Panc1 (cell line): ENCODE results near the gene PLK3. TPM values are rescaled to one million over a fixed set of nuclear protein-coding genes. Genes with fewer than 3 reads are reported as not detected.
"Not testable (repeated sequence)": the region's sequence is repeated elsewhere in the genome, so short reads cannot be mapped to it uniquely, and the experiment has no call there.

Experiments
- ATAC-seq: fragments of 200-7000 bp; cut with Tn5 transposase; 2 replicates; pipeline ENCODE4 v1.9.1; 2020; ENCODE audit warnings: mild to moderate bottlenecking, moderate library complexity
- BruUV-seq: library from RNA; stranded (reverse); fragments of 400-500 nt; replicated peaks from 2 replicates; lab custom pipeline; 2021; lab: Mats Ljungman, UMichigan
- CTCF ChIA-PET: fragments of 300-600 bp; sonication (Branson Sonifier 250); formaldehyde crosslinking; loops from one replicate; lab custom pipeline; 2022; ENCODE audit warnings: antibody characterized with exemption; lab: Charles Lee
- POLR2A ChIA-PET: fragments of 300-600 bp; sonication (Branson Sonifier 250); formaldehyde crosslinking; loops from one replicate; lab custom pipeline; 2022; ENCODE audit warnings: antibody characterized with exemption; lab: Charles Lee
- DNase-seq: peaks from one replicate; pipeline ENCODE4 v3.0.0-alpha.2; 2010; ENCODE audit warnings: low read depth, low spot score
- H3K27ac ChIP-seq: 2 replicates; pipeline ENCODE4 v1.5.1; 2011; ENCODE audit warnings: mild to moderate bottlenecking, low read length, inconsistent platforms
- H3K27me3 ChIP-seq: fragments of 200-500 bp; sonication (Bioruptor generic); 2 replicates; pipeline ENCODE4 v1.6.0; 2014; ENCODE audit warnings: low read length, inconsistent platforms; ENCODE audit not compliant: control insufficient read depth, insufficient read depth
- H3K36me3 ChIP-seq: fragments of 200-500 bp; sonication (Bioruptor generic); 2 replicates; pipeline ENCODE4 v1.5.1; 2014; ENCODE audit warnings: inconsistent platforms, mild to moderate bottlenecking, low read length, moderate library complexity; ENCODE audit not compliant: control insufficient read depth, insufficient read depth
- H3K4me1 ChIP-seq: 2 replicates; pipeline ENCODE4 v1.5.1; 2011; ENCODE audit warnings: inconsistent platforms, mild to moderate bottlenecking, low read length, moderate library complexity; ENCODE audit not compliant: control insufficient read depth, insufficient read depth
- H3K4me3 ChIP-seq, 2 experiments: 2 replicates each; pipeline ENCODE4 v1.5.1; 2011 to 2012; ENCODE audit warnings: low read depth in 2 of 2, low read length in 2 of 2, mild to moderate bottlenecking in 2 of 2, inconsistent platforms in 1 of 2, moderate library complexity in 1 of 2
- H3K9me3 ChIP-seq: fragments of 200-500 bp; sonication (Bioruptor generic); 2 replicates; pipeline ENCODE4 v1.5.1; 2014; ENCODE audit warnings: low read depth, mild to moderate bottlenecking, inconsistent platforms, low read length, moderate library complexity; ENCODE audit not compliant: control insufficient read depth, insufficient read depth
- POLR2AphosphoS5 ChIP-seq: IDR thresholded peaks from 2 replicates; pipeline ENCODE4 v1.6.1; 2012; ENCODE audit warnings: mild to moderate bottlenecking, low read depth, low read length, moderate library complexity
- SIN3A ChIP-seq: IDR thresholded peaks from 2 replicates; pipeline ENCODE4 v1.6.1; 2012; ENCODE audit warnings: low read depth, mild to moderate bottlenecking, low read length, moderate library complexity, borderline replicate concordance; ENCODE audit not compliant: insufficient read depth
- TCF7L2 ChIP-seq: IDR thresholded peaks from 2 replicates; pipeline ENCODE4 v1.6.1; 2011; ENCODE audit warnings: mild to moderate bottlenecking, low read depth, low read length, inconsistent platforms
- in situ Hi-C: cut with HindIII; loops from 2 replicates; pipeline ENCODE4 v1.10.0; 2016; ENCODE audit warnings: low sequenced_read_pairs, low pct_unique_long_range_greater_than_20kb
- intact Hi-C: fragments of 100-400 bp; cut with micrococcal nuclease; formaldehyde crosslinking; loops from one replicate; pipeline ENCODE4 v1.10.0; 2022; ENCODE audit not compliant: unreplicated experiment
- total RNA-seq: library from RNA; stranded (reverse); gene quantifications from one replicate; pipeline ENCODE4 v1.2.1, GENCODE V29; 2021; ENCODE audit not compliant: unreplicated experiment
- TF ChIP-seq, protein P1 (sequence below), 2 experiments: IDR thresholded peaks; 2 replicates each; pipeline ENCODE4 v1.6.1; 2011 to 2012; ENCODE audit warnings: low read depth in 2 of 2, control low read depth in 1 of 2, low read length in 1 of 2, mild to moderate bottlenecking in 1 of 2, moderate library complexity in 1 of 2; ENCODE audit not compliant: insufficient read depth in 1 of 2
- TF ChIP-seq, protein P2 (sequence below): fragments of 450-650 bp; IDR thresholded peaks from 2 replicates; pipeline ENCODE4 v1.5.1; 2017; ENCODE audit warnings: mild to moderate bottlenecking

Gene PLK3
- total RNA-seq, 1 experiment from 2014 or later: 13.7 TPM

DNA sequence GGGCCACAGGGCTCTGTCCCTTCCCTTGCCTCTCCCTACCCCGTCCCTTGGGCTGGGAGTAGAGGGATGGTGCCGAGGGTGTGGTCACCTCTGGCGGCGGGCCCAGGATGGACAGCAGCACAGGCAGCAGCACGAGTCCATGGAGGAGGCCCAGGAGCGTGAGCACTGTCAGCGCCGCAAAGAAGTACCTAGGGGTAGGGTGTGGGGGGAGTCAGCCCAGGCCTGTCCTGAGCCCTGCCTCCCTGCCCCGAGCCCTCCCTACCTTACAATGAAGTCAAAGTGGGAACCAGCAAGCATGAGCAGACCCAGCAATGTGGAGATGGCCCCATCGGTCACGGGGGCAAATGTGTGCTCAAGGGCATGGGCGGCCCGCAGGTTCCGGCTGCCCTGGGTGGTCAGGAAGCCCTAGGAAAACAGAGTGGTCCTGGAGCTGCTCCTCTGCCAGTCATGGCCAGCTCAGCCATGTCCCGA lies 22.8 kb downstream of the PLK3 start:
- in situ Hi-C loops: no loop called here
- no TSS peak for BruUV-seq
- POLR2A ChIA-PET: interaction anchor here (0.9 kb wide), 1 partner anchor 101 kb away, joined by 3 read pairs; no protein-coding TSS in a partner anchor

DNA sequence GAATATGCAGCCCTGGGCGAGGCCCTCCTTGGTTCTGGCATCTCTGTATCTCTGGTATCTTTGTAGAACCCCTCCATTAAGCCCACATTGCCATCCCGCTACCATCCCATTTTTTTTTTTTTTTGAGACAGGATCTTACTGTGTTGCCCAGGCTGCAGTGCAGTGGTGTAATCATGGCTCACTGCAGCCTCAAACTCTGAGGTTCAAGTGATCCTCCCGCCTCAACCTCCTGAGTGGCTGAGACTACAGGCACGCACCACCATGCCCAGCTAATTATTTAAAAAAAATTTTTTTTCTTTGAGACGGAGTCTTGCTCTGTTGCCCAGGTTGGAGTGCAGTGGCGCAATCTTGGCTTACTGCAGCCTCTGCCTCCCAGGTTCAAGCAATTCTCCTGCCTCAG lies 24.2 kb downstream of the PLK3 start:
- H3K4me1 ChIP-seq, H3K4me3 ChIP-seq, in situ Hi-C loops, H3K27me3 ChIP-seq, intact Hi-C loops, H3K9me3 ChIP-seq, CTCF ChIA-PET, BruUV-seq, ATAC-seq, DNase-seq, H3K27ac ChIP-seq, H3K36me3 ChIP-seq: not testable (repeated sequence)
- POLR2A ChIA-PET: interaction anchor here (0.6 kb wide), 1 partner anchor 758 kb away, joined by 3 read pairs; no protein-coding TSS in a partner anchor

More for the DNA sequence above, 22.8 kb downstream of the PLK3 start:
- H3K36me3 ChIP-seq: no peaks in the 10 kb centered on the region
- no peak overlapping the region for H3K27ac ChIP-seq
- CTCF ChIA-PET: no interaction called here
- peaks cover 4% of the 10 kb centered on the region; the same call in 1 of the 2 replicates for H3K4me1 ChIP-seq
- H3K27me3 ChIP-seq: no peaks in the 10 kb centered on the region
- intact Hi-C loops: no loop called here
- TF ChIP-seq TCF7L2: no peak
- no peak for TF ChIP-seq SIN3A
- TF ChIP-seq, protein P1, sequence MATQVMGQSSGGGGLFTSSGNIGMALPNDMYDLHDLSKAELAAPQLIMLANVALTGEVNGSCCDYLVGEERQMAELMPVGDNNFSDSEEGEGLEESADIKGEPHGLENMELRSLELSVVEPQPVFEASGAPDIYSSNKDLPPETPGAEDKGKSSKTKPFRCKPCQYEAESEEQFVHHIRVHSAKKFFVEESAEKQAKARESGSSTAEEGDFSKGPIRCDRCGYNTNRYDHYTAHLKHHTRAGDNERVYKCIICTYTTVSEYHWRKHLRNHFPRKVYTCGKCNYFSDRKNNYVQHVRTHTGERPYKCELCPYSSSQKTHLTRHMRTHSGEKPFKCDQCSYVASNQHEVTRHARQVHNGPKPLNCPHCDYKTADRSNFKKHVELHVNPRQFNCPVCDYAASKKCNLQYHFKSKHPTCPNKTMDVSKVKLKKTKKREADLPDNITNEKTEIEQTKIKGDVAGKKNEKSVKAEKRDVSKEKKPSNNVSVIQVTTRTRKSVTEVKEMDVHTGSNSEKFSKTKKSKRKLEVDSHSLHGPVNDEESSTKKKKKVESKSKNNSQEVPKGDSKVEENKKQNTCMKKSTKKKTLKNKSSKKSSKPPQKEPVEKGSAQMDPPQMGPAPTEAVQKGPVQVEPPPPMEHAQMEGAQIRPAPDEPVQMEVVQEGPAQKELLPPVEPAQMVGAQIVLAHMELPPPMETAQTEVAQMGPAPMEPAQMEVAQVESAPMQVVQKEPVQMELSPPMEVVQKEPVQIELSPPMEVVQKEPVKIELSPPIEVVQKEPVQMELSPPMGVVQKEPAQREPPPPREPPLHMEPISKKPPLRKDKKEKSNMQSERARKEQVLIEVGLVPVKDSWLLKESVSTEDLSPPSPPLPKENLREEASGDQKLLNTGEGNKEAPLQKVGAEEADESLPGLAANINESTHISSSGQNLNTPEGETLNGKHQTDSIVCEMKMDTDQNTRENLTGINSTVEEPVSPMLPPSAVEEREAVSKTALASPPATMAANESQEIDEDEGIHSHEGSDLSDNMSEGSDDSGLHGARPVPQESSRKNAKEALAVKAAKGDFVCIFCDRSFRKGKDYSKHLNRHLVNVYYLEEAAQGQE (IDR thresholded peaks at IDR 0.05; ENCODE audit: insufficient read depth in 1 of 2, low read depth in 2 of 2, low read length in 1 of 2): no peak
- TF ChIP-seq, protein P2, sequence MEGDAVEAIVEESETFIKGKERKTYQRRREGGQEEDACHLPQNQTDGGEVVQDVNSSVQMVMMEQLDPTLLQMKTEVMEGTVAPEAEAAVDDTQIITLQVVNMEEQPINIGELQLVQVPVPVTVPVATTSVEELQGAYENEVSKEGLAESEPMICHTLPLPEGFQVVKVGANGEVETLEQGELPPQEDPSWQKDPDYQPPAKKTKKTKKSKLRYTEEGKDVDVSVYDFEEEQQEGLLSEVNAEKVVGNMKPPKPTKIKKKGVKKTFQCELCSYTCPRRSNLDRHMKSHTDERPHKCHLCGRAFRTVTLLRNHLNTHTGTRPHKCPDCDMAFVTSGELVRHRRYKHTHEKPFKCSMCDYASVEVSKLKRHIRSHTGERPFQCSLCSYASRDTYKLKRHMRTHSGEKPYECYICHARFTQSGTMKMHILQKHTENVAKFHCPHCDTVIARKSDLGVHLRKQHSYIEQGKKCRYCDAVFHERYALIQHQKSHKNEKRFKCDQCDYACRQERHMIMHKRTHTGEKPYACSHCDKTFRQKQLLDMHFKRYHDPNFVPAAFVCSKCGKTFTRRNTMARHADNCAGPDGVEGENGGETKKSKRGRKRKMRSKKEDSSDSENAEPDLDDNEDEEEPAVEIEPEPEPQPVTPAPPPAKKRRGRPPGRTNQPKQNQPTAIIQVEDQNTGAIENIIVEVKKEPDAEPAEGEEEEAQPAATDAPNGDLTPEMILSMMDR: no peak
- no peak for TF ChIP-seq POLR2AphosphoS5
- H3K9me3 ChIP-seq: no peaks in the 10 kb centered on the region
- ATAC-seq (no peak), DNase-seq (no peak)
- no peak overlapping the region for H3K4me3 ChIP-seq

DNA sequence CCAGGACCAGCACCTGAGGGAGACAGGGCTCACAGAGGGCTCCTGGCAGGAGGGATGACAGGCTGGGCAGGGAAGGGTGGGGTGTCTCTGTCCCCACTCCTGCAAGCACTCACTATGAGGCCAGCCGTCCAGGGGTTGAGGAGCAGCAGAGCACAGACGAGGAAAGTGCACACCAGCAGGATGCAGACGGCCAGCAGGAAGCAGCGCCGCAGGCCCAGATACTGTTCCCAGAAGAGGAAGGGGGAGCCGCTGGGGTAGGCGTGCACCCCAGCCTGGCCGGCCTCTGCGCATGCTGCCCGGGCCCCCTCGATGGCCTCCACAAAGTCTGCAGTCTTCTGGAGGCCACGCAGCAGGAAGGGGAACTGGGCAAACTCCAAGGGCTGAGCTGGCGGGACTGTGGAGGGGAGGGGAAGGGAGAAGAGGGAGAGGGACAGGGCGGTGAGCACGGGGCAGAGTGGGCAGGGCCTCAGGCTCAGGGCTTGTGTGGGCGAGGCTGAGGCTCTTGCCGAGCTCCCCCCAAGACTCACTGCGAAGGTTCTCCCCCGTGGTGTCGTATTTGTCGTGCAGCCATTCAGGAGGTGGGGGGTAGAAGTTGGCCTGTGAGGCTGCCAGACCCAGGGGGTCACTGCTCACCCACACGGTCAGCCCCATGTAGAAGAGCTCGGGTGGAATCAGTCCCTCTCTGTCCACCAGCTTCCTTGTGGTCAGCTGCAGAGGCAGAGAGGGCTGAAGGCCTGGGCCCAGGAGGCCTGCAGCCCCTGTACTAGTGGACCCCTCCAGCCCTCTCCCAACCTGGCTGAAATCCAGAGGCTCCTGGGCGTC lies 26.4 kb downstream of the PLK3 start:
- no peak for ATAC-seq
- TF ChIP-seq SIN3A (no peak), POLR2AphosphoS5 (no peak), TCF7L2 (no peak)
- TF ChIP-seq, protein P1 (IDR thresholded peaks at IDR 0.05; ENCODE audit: insufficient read depth in 1 of 2, low read depth in 2 of 2, low read length in 1 of 2): no peak
- TF ChIP-seq, protein P2: no peak
- no peaks in the 10 kb centered on the region for H3K27me3 ChIP-seq
- no peak overlapping the region for H3K27ac ChIP-seq
- DNase-seq: no peak
- BruUV-seq: no TSS peak
- no peak overlapping the region for H3K4me3 ChIP-seq
- POLR2A ChIA-PET: interaction anchor here (0.6 kb wide), 2 partner anchors 96 to 1531 kb away, joined by 3 read pairs; partner anchors contain the start of gene RNU5D-1
- no peaks in the 10 kb centered on the region for H3K4me1 ChIP-seq
- CTCF ChIA-PET: no interaction called here
- in situ Hi-C loops: no loop called here
- no peaks in the 10 kb centered on the region for H3K36me3 ChIP-seq
- intact Hi-C loops: no loop called here
- no peaks in the 10 kb centered on the region for H3K9me3 ChIP-seq
